Naive thymus-derived CD4-positive, alpha-beta T cell (primary cell): Measurements from ENCODE around the gene TLCD3B. TPM values are rescaled to one million over a fixed set of nuclear protein-coding genes. Genes with fewer than 3 reads are reported as not detected.

Experiments
- ATAC-seq: fragments of 150-1000 bp; cut with Tn5 transposase; 2 replicates; pipeline ENCODE4 v1.10.0; 2021; ENCODE audit warnings: mild to moderate bottlenecking, moderate library complexity
- CTCF ChIA-PET: fragments of 350-600 bp; sonication (Branson Sonifier 250); formaldehyde crosslinking; loops from one replicate; lab custom pipeline; 2021; ENCODE audit warnings: antibody characterized with exemption; lab: Charles Lee
- POLR2A ChIA-PET: fragments of 350-600 bp; sonication (Branson Sonifier 250); formaldehyde crosslinking; loops from one replicate; lab custom pipeline; 2021; ENCODE audit warnings: antibody characterized with exemption, inconsistent platforms; lab: Charles Lee
- DNase-seq, 9 donors: peaks; one replicate each; pipeline versions ENCODE4 v3.0.0 to v3.0.0-alpha.2; 2020 to 2022; ENCODE audit warnings: mixed read lengths in 1 of 9
- H3K27ac ChIP-seq: one replicate; pipeline ENCODE4 v1.7.0; 2013; ENCODE audit warnings: mild to moderate bottlenecking, low read depth, low read length, moderate library complexity
- H3K27me3 ChIP-seq, 2 donors: one replicate each; pipeline ENCODE4 v1.7.0; 2013; ENCODE audit warnings: low read length in 2 of 2, mild to moderate bottlenecking in 2 of 2, moderate library complexity in 2 of 2; ENCODE audit not compliant: control insufficient read depth in 2 of 2, insufficient read depth in 2 of 2
- H3K36me3 ChIP-seq, 3 experiments: 1 replicate in 2 of 3; 2 replicates in 1 of 3; pipeline ENCODE4 v1.7.0; 2013; ENCODE audit warnings: low read length in 3 of 3, mild to moderate bottlenecking in 3 of 3, moderate library complexity in 1 of 3; ENCODE audit not compliant: insufficient read depth in 3 of 3, control insufficient read depth in 2 of 3
- H3K4me1 ChIP-seq, 2 donors: one replicate each; pipeline ENCODE4 v1.7.0; 2013; ENCODE audit warnings: low read length in 2 of 2, mild to moderate bottlenecking in 2 of 2, moderate library complexity in 1 of 2; ENCODE audit not compliant: control insufficient read depth in 2 of 2, insufficient read depth in 2 of 2
- H3K4me3 ChIP-seq: 2 replicates; pipeline ENCODE4 v1.7.0; 2013; ENCODE audit warnings: mild to moderate bottlenecking, low read length
- H3K9me3 ChIP-seq, 3 experiments: 1 replicate in 2 of 3; 2 replicates in 1 of 3; pipeline ENCODE4 v1.7.0; 2013; ENCODE audit warnings: low read length in 3 of 3; ENCODE audit not compliant: control insufficient read depth in 2 of 3
- H3K27ac Mint-ChIP-seq, 9 donors: one replicate each; pipeline ENCODE4 v1.8.0; 2020 to 2022; ENCODE audit warnings: mixed read lengths in 9 of 9, mild to moderate bottlenecking in 8 of 9, moderate library complexity in 5 of 9, inconsistent platforms in 2 of 9
- H3K27me3 Mint-ChIP-seq, 5 donors: one replicate each; pipeline ENCODE4 v1.8.0; 2021 to 2022; ENCODE audit warnings: mixed read lengths in 5 of 5, mild to moderate bottlenecking in 1 of 5
- H3K36me3 Mint-ChIP-seq, 5 donors: one replicate each; pipeline ENCODE4 v1.8.0; 2020 to 2022; ENCODE audit warnings: mixed read lengths in 5 of 5, mild to moderate bottlenecking in 3 of 5, inconsistent platforms in 1 of 5
- H3K4me1 Mint-ChIP-seq, 7 donors: one replicate each; pipeline ENCODE4 v1.8.0; 2020 to 2022; ENCODE audit warnings: mixed read lengths in 7 of 7, mild to moderate bottlenecking in 3 of 7, inconsistent platforms in 1 of 7
- H3K4me3 Mint-ChIP-seq, 10 donors: one replicate each; pipeline ENCODE4 v1.8.0; 2020 to 2022; ENCODE audit warnings: mild to moderate bottlenecking in 10 of 10, mixed read lengths in 10 of 10, moderate library complexity in 6 of 10, inconsistent platforms in 2 of 10
- H3K9me3 Mint-ChIP-seq, 11 donors: one replicate each; pipeline ENCODE4 v1.8.0; 2020 to 2022; ENCODE audit warnings: mixed read lengths in 11 of 11, mild to moderate bottlenecking in 4 of 11, inconsistent platforms in 1 of 11, moderate library complexity in 1 of 11
- intact Hi-C, 2 donors: fragments of 100-400 bp; cut with micrococcal nuclease; formaldehyde crosslinking; loops; one replicate each; pipeline ENCODE4 v1.15.1; 2023
- polyA plus RNA-seq, 2 donors: library from polyadenylated mRNA; unstranded; fragments of 300-500 nt; fragmentation: Illumina TruSeq; gene quantifications; one replicate each; pipeline ENCODE4 v1.2.3, GENCODE V29; 2021
- total RNA-seq, 6 experiments: library from RNA in 5 of 6; stranded (reverse) in 5 of 6; gene quantifications; 1 replicate in 5 of 6; 2 replicates in 1 of 6; pipeline ENCODE4 v1.2.3 and lab custom pipeline; 2021 to 2026

The TLCD3B gene
- total and polyA plus RNA-seq, 7 experiments from 2014 or later, result 1.2 to 2.3 TPM; not detected in 5

DNA sequence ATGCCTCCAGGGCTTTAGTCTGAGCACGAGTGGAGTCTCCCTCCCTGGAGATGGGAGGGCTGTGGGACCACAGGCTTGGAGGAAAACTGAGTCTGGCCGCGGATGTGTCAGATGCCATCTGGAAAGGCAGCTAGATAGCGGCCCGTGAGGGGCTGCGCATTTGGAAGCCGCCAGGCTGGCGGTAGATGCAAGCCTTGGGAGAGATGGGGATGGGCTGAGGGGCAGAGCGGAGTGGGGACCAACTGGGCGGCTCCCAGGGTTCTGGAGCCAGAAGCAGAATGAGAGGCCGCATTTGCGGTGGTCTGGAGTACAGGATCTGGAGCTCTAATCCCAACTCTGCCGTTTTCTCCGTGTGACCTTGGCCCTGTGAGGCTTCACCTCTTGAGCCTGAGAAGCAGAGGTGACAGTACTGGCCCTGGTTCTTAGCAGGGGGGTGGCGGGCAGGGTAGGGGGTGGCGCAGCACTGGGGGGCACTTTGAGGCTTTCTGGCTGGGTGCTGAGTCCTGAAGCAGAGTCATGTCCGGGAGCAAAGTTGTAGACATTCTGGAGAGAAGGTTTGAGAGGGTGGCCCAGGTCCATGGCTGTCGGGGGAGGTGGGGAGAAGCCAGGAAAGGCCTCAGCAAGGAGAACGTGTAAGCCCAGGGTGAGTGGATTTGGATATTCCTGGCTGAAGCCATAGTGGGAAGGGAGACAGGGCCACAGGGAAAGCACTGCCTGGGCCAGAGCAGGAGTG is 28.3 kb downstream of the TLCD3B start:
- ChIA-PET CTCF (interaction anchor here (3.8 kb wide), 1 partner anchor 302 kb away, joined by 10 read pairs; no protein-coding TSS in a partner anchor), POLR2A (interaction anchor here (0.9 kb wide), 1 partner anchor 77 kb away, joined by 3 read pairs; the partner anchor contains the start of gene KCTD13)
- Mint-ChIP-seq H3K27ac (peak overlapping the region in 3 of 9 donors; percentile 11 to 68 (median 62)), H3K27me3 (no peaks in the 10 kb centered on the region), H3K4me3 (no peak overlapping the region), H3K4me1 (peaks cover 0 to 24% (median 12%) of the 10 kb centered on the region in 7 donors), H3K36me3 (peaks cover 0 to 13% (median 4%) of the 10 kb centered on the region in 5 donors), H3K9me3 (no peaks in the 10 kb centered on the region)
- no peak for ATAC-seq
- no peak for DNase-seq
- H3K36me3 ChIP-seq, result peaks cover 0 to 54% (median 0%) of the 10 kb centered on the region in 3 experiments
- no peaks in the 10 kb centered on the region for H3K27me3 ChIP-seq
- no peak overlapping the region for H3K27ac ChIP-seq
- H3K4me3 ChIP-seq, result no peak overlapping the region
- H3K4me1 ChIP-seq, result no peaks in the 10 kb centered on the region
- no peaks in the 10 kb centered on the region for H3K9me3 ChIP-seq
- intact Hi-C loops, result no loop called here

DNA sequence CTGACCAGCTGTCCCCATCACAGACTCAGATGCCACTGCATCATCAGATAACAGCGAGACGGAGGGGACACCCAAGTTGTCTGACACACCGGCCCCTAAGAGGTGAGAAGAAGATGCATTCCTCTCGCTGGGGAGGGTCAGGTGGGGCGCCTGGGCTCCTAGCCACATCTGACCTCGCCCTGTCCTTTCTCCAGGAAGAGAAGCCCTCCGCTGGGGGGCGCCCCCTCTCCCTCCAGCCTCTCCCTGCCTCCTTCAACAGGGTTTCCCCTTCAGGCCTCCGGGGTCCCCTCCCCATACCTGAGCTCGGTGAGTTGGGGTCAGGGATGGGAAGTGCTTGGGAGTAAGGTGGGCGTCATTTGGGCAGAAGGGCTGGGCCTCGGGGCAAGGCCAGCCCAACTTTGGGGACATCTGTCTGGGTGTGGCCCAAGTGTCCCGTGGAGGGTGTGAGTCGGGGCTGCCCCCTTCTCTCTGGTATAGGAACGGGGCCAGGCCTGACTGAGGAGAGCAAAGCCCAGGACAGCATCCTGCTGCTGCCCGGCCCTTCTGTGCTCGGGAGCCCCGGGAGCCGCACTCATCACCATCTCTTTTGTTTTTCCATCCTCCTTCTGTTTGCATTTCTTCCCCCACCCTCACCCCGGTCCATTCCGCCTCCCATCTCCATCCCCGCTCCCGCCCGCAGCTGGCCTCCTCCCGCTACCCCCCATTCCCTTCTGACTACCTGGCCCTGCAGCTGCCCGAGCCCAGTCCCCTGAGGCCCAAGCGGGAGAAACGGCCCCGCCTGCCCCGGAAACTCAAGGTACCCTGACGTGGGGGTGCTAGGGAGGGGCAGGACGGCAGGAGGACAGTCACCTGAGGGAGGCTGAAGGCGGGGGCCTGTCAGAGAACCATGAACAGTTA is 30.1 kb downstream of the TLCD3B start:
- Mint-ChIP-seq H3K4me3 (no peak overlapping the region), H3K27me3 (no peaks in the 10 kb centered on the region), H3K4me1 (peaks cover 11 to 34% (median 22%) of the 10 kb centered on the region in 7 donors), H3K9me3 (no peaks in the 10 kb centered on the region), H3K27ac (no peak overlapping the region), H3K36me3 (peaks cover 0 to 17% (median 4%) of the 10 kb centered on the region in 5 donors)
- intact Hi-C loops, result no loop called here
- ATAC-seq (no peak), DNase-seq (no peak)
- Histone ChIP-seq H3K27ac (no peak overlapping the region), H3K4me1 (peaks cover 6 to 7% of the 10 kb centered on the region in 2 donors), H3K36me3 (peaks cover 0 to 54% (median 0%) of the 10 kb centered on the region in 3 experiments), H3K4me3 (no peak overlapping the region), H3K9me3 (no peaks in the 10 kb centered on the region), H3K27me3 (no peaks in the 10 kb centered on the region)
- ChIA-PET POLR2A (interaction anchor here (0.7 kb wide), 1 partner anchor 29 kb away, joined by 4 read pairs; no protein-coding TSS in a partner anchor), CTCF (no interaction called here)

DNA sequence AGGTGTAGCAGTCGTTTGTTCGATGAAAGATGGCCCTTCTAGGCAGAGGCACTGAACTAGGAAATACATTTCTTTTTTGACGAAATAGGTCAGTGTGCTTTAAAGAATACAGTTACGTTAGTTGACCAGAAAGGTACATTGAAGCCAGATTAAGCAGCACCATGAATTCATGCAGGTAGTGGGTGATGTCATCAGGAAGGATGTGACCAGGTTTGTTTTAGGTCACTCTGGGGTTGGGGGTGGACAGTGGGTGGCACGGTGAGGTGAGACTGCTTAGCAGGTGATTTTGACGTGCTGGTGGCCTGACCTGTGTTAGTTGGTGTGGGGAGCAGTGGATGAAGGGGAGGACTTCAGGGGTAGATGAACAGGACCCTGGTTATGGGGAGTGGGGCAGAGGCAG is 31.5 kb downstream of the TLCD3B start:
- Histone ChIP-seq H3K4me1 (peaks cover 11 to 12% of the 10 kb centered on the region in 2 donors), H3K4me3 (no peak overlapping the region), H3K27ac (no peak overlapping the region), H3K27me3 (no peaks in the 10 kb centered on the region), H3K36me3 (peaks cover 0 to 61% (median 0%) of the 10 kb centered on the region in 3 experiments), H3K9me3 (no peaks in the 10 kb centered on the region)
- POLR2A ChIA-PET, result no interaction called here
- peak overlapping the region in 1 of 9 donors; percentile 70 for H3K27ac Mint-ChIP-seq
- peaks cover 0 to 22% (median 4%) of the 10 kb centered on the region in 5 donors for H3K36me3 Mint-ChIP-seq
- intact Hi-C loops, result loop anchor here (5.0 to 10.0 kb wide), 4 partner anchors 37 to 1135 kb away; partner anchors contain the start of genes FBXL19 (in 1 of the 2), MAZ (in 1 of the 2), SH2B1 (in 1 of the 2) and TMEM219 (in 1 of the 2)
- H3K27me3 Mint-ChIP-seq, result no peaks in the 10 kb centered on the region
- peak overlapping the region in 1 of 10 donors; percentile 81 for H3K4me3 Mint-ChIP-seq
- ATAC-seq (no peak), DNase-seq (no peak)
- H3K4me1 Mint-ChIP-seq, result peaks cover 16 to 44% (median 30%) of the 10 kb centered on the region in 7 donors
- CTCF ChIA-PET, result no interaction called here
- no peaks in the 10 kb centered on the region for H3K9me3 Mint-ChIP-seq

DNA sequence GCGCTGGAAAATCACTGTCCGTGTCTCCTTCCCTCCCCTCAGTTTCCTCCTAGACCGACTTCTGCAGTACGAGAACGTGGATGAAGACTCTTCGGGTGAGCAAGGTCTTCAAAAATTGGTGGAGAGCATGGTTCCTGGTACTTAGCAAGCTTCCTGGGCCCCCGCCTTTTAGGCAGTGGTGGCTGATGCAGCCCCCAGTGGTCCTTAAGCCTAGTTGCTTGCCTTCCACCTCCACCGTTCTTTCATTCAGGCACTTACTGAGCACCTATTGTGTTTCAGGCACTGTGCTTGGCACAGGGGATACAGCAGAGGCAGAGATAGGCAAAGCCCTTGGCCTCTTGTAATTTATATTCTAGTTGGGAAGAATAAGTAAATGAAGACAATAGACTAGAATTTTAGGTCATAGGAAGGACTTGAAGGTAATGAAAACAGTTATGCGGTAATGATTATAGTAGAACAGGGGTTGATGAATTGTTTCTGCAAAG is 34.3 kb downstream of the TLCD3B start:
- Histone ChIP-seq H3K36me3 (peaks cover 0 to 59% (median 0%) of the 10 kb centered on the region in 3 experiments), H3K27ac (peak overlapping the region; percentile 99), H3K27me3 (no peaks in the 10 kb centered on the region), H3K4me3 (peak overlapping the region; percentile 100), H3K9me3 (no peaks in the 10 kb centered on the region), H3K4me1 (peaks cover 16 to 18% of the 10 kb centered on the region in 2 donors)
- H3K36me3 Mint-ChIP-seq, result peaks cover 0 to 27% (median 3%) of the 10 kb centered on the region in 5 donors
- H3K27ac Mint-ChIP-seq, result peak overlapping the region; percentile 93 to 99 (median 97)
- peaks cover 24 to 53% (median 38%) of the 10 kb centered on the region in 7 donors for H3K4me1 Mint-ChIP-seq
- no peak for ATAC-seq
- POLR2A ChIA-PET, result interaction anchor here (0.7 to 3.3 kb wide), 11 partner anchors 9 to 614 kb away, joined by 3 to 26 read pairs (median 10); partner anchors contain the start of genes KCTD13, TAOK2 and TMEM219
- intact Hi-C loops, result loop anchor here (1.0 to 10.0 kb wide), 16 partner anchors 24 to 1132 kb away; partner anchors contain the start of genes CDIPT (in 2 of the 2), FBXL19 (in 2 of the 2), KCTD13 (in 2 of the 2) and TAOK2 (in 2 of the 2)
- CTCF ChIA-PET, result interaction anchor here (0.7 to 1.4 kb wide), 4 partner anchors 80 to 356 kb away, joined by 3 to 6 read pairs (median 4); partner anchors contain the start of gene CDIPT
- no peak for DNase-seq
- no peaks in the 10 kb centered on the region for H3K9me3 Mint-ChIP-seq
- no peaks in the 10 kb centered on the region for H3K27me3 Mint-ChIP-seq
- peak overlapping the region; percentile 86 to 99 (median 98) for H3K4me3 Mint-ChIP-seq

DNA sequence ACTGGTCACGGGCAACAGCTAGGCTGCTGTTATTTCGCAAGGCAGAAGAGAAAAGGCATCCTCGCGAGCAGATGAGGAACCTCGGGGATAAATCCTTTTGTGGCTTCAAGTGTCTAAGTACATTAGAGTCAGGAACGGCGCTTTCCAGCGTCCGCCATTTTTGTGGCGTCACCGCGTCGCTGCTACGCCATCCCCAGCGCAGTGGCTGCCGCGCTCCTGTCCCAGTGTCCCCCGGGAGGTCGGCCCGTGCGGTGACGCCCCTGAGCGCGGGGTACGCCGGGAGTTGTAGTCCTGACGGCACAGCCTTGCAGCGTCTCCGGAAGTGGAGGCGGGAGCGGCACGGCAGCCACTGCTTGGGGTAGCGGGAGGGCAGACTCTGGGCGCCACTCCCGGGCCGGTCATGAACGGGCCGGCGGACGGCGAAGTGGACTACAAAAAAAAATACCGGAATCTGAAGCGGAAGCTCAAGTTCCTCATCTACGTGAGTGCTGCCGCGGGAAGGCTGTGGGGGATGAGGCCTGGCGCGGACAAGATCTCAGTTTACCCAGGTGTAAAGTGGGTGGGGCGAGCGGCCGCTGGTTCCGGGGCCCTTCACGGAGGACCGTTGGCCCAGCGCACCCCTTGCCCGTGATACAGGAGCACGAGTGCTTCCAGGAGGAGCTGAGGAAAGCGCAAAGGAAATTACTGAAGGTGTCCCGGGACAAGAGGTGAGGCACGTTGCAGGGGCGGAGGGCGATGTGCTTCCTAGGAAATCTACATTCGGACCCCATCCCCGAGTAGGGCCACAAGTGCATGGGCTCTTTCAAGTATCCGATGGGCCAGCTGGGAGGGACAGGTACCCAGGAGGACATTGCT is 34.9 kb downstream of the TLCD3B start, which contains the start of gene INO80E:
INO80E (plus strand) TSS at position 331 of the 855 bp plus-strand sequence; CDS start at position 401, 70 bp downstream.
- peaks cover 16 to 18% of the 10 kb centered on the region in 2 donors for H3K4me1 ChIP-seq
- ChIA-PET POLR2A (interaction anchor here (0.7 to 3.3 kb wide), 14 partner anchors 9 to 614 kb away, joined by 3 to 26 read pairs (median 5); partner anchors contain the start of genes CDIPT, KCTD13, KIF22 and TAOK2), CTCF (interaction anchor here (0.7 to 1.2 kb wide), 3 partner anchors 79 to 355 kb away, joined by 3 to 6 read pairs (median 5); partner anchors contain the start of gene CDIPT)
- peak; percentile 94 to 99 (median 98) for DNase-seq
- no peaks in the 10 kb centered on the region for H3K27me3 ChIP-seq
- peaks cover 24 to 53% (median 38%) of the 10 kb centered on the region in 7 donors for H3K4me1 Mint-ChIP-seq
- peak within 1 kb of the TSS; percentile 86 to 99 (median 98) for H3K4me3 Mint-ChIP-seq
- peaks cover 0 to 59% (median 0%) of the 10 kb centered on the region in 3 experiments for H3K36me3 ChIP-seq
- H3K27me3 Mint-ChIP-seq, result no peaks in the 10 kb centered on the region
- H3K27ac Mint-ChIP-seq, result peak within 1 kb of the TSS; percentile 93 to 99 (median 97)
- peak within 1 kb of the TSS; percentile 100 for H3K4me3 ChIP-seq
- peak; percentile 99 for ATAC-seq
- H3K9me3 ChIP-seq, result no peaks in the 10 kb centered on the region
- H3K27ac ChIP-seq, result peak within 1 kb of the TSS; percentile 99
- no peaks in the 10 kb centered on the region for H3K9me3 Mint-ChIP-seq
- peaks cover 0 to 27% (median 3%) of the 10 kb centered on the region in 5 donors for H3K36me3 Mint-ChIP-seq
- intact Hi-C loops, result loop anchor here (1.0 to 10.0 kb wide), 17 partner anchors 23 to 1131 kb away; partner anchors contain the start of genes CDIPT (in 2 of the 2), FBXL19 (in 2 of the 2), KCTD13 (in 2 of the 2) and TAOK2 (in 2 of the 2)
